ENCODE results near the gene ADAM10.

The ADAM10 gene

GRCh38 chr15:58538901-58539300 lies 210.6 kb downstream of the ADAM10 start:
- DNase-seq (ENCODE audit: low read depth in 4 of 4, low spot score in 1 of 4): no peak
